ENCODE results near the gene ARID5A.

ARID5A gene

DNA sequence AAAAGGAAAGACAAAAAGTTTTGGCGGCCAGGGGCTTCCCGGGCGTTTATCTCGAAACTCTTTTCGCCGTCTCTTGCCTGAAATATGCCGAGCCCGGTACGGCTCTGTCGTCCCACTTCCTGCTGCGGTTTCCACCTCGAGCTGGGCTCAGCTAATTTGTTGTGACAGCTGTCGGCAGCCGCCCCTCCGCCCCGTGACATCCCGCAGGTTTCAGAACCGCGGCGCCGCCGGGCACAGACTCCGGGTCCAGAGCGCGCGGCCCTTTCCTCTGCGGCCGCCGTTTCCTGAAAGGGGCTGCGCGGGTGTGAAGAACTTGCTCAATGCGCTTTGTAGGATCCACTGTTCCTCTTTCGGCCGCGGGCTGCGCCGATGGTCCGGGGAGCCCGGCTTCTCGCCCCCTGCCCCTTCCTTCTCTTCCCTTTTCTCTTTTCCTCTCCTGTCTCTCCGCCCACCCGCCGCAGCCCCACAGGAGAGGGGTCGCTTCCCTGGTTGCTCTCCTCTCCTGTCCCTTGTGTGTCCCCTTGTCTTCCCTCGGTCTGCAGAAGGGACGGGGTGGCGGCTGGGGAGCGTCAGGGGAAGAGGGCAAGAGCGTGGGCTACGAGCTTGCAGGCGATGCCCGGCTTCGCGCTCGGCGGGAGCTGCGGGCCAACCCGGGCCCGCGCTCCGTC, 648 bp downstream of the ARID5A start:
- POLR2A ChIA-PET, result interaction anchor here (0.7 to 1.0 kb wide), 2 partner anchors 8 to 10 kb away, joined by 3 to 4 read pairs; no protein-coding TSS in a partner anchor
- TF ChIP-seq SUZ12 (IDR thresholded peaks at IDR 0.05) (no peak), L3MBTL2 (conservative IDR thresholded peaks at IDR 0.05) (peak; percentile 48)
- no peak for DNase-seq (ENCODE audit: extremely low spot score)
- CTCF ChIA-PET, result interaction anchor here (2.8 kb wide), 1 partner anchor 17 kb away, joined by 13 read pairs; no protein-coding TSS in a partner anchor

DNA sequence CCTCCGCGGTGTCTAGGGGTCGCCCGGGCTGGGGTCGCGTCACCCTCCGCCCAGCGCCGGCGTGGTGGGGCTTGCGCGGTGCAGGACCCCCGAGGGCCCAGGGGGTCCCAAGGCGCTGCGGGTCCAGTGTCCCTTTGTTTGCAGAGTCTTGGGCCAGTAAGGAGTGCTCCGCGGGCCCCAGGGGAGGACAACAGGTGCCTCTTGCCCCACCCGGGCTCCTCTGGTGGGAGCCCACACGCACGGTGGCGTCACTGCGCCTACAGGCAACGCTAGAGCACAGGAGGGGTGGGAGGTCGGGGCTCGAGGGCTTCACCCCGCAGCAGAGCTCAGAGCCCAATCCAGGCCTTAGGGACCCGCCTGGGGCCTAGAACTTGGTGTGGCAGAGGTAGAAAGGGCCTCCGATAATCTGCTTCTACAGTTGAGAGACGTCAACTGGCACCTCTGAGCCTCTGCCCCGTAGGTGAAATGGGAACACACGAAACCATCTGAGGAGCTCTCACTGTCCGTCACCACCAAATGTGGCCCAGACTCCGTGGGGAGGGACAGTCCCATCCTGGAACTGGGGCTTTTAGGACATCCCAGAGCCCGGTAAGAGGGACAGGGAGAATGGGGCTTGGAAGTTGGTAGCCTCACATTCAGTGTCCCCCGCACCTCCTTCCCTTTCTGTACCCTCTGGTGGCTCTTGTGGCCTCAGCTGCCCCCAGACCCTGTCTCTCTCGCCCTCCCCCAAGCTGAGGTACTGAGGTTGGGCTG, 1.4 kb downstream of the ARID5A start:
- ChIA-PET POLR2A (interaction anchor here (1.0 to 1.2 kb wide), 3 partner anchors 8 to 34 kb away, joined by 3 to 4 read pairs (median 3); no protein-coding TSS in a partner anchor), CTCF (interaction anchor here (2.8 kb wide), 1 partner anchor 17 kb away, joined by 13 read pairs; no protein-coding TSS in a partner anchor)
- TF ChIP-seq LEF1 (IDR thresholded peaks at IDR 0.05; ENCODE audit: borderline replicate concordance) (no peak), NFRKB (IDR thresholded peaks at IDR 0.05) (no peak), SP1 (IDR thresholded peaks at IDR 0.05) (no peak), FOXA1 (IDR thresholded peaks at IDR 0.05) (no peak), FOXK2 (IDR thresholded peaks at IDR 0.05) (no peak), ZNF384 (IDR thresholded peaks at IDR 0.05) (no peak)
- DNase-seq (ENCODE audit: extremely low spot score), result no peak

DNA sequence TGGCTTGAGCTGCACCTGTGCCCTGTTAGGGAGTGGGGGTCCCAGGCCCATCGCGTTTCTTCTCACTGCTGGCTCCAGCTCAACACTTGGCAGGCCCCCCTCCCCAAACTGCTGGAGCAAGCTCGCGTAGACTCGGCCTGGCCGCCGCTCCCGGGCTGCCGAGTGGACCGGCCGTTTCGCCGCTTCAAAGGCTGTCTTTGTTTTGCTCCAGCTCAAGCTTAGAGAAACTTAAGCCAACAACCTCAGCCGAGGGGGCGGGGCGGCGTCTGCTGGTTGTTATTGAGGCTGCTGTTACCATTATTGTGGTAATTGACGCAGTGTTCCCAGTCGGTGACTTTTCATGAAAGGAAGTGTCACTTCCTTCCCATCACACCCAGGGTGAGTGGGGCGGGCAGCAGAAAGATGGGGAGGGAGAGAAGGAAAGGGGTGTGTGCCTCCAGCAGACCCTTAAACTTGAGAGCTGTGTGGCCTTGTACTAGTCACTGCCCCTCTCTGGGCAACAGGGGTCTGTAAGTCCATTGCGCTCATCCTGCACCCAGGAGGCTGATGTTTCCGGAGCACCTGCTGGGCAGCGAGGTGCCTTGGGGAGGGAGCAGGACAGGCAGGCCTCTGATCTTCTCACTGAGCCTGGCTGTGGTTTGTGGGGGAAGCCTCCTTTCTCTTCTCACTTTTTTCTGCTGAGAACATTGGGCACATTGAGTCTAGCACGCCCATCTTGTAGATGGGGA, 2.1 kb downstream of the ARID5A start:
- CTCF ChIA-PET, result interaction anchor here (2.8 kb wide), 1 partner anchor 16 kb away, joined by 13 read pairs; no protein-coding TSS in a partner anchor
- no peak for DNase-seq (ENCODE audit: extremely low spot score)
- TF ChIP-seq SP1 (IDR thresholded peaks at IDR 0.05) (no peak), ZNF384 (IDR thresholded peaks at IDR 0.05) (no peak), L3MBTL2 (conservative IDR thresholded peaks at IDR 0.05) (no peak), FOXA1 (IDR thresholded peaks at IDR 0.05) (no peak), SUZ12 (IDR thresholded peaks at IDR 0.05) (no peak), CTBP1 (IDR thresholded peaks at IDR 0.05; ENCODE audit: borderline replicate concordance) (no peak), BHLHE40 (IDR thresholded peaks at IDR 0.05; ENCODE audit: borderline replicate concordance) (no peak), ELF4 (IDR thresholded peaks at IDR 0.05) (no peak), FOXM1 (IDR thresholded peaks at IDR 0.05; ENCODE audit: borderline replicate concordance) (no peak)
- POLR2A ChIA-PET, result interaction anchor here (1.0 to 1.2 kb wide), 3 partner anchors 9 to 35 kb away, joined by 3 to 4 read pairs (median 3); no protein-coding TSS in a partner anchor

DNA sequence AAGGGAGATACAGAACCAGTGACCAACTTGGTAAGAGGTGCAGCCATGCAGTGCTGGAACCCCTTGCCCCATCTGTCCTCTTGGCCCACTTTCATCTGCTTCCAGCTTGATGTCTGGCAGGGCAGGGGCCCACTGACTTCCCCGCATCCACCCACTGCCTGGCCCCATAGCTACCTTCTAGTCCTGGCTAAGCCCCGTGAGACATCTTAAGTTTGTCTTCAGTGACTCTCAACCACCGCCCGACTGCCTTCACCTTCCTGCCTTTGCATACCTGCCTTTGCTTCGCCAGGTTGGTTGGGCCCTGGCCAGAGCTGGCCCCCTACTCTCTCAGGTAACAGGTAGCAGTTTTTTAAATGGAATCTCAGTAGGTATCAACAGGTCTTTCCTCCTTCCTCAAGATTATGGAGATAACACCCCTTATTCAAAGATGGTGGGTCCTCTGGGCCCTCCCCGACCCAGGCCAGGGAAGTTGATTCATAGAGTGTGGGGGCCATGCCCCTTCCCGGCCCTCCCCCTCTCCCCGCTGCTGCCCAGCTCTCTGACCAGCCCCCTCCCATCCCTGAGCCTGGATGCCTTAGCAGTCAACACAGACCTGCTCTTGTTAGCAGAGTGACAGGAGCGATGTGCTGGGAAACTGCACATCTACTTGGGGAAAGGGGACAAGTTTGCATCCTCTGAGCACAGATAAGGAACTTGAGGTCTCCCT, 2.8 kb downstream of the ARID5A start:
- no peak for DNase-seq (ENCODE audit: extremely low spot score)

DNA sequence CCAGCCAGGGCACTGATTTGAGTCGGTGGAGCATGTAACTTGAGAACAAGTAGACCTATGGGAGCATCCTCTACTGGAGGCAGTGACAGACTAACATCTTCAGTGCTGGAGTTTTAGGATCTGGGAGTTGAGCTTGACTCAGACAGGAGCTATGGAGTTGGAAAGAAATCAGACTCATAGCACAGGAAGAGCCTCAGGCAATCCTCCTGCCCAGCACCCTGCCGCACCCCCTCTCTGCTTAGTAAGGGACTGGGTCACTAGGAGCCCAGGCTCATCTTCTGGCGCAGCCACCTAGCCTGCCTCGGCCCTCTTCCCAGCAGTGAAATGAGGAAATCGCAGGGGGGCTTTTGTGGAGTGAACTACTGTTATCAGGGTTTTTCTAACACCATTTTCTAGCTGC, 3.6 kb downstream of the ARID5A start:
- ChIA-PET POLR2A (interaction anchor here (1.7 kb wide), 1 partner anchor 9 kb away, joined by 7 read pairs; no protein-coding TSS in a partner anchor), CTCF (interaction anchor here (1.0 kb wide), 1 partner anchor 54 kb away, joined by 3 read pairs; no protein-coding TSS in a partner anchor)
- TF ChIP-seq FOXK2 (IDR thresholded peaks at IDR 0.05), result no peak
- TF ChIP-seq ZNF384 (IDR thresholded peaks at IDR 0.05), result no peak
- no peak for TF ChIP-seq ARNT (IDR thresholded peaks at IDR 0.05)
- DNase-seq (ENCODE audit: extremely low spot score), result no peak

More for the DNA sequence above, 2.8 kb downstream of the ARID5A start:
- POLR2A ChIA-PET, result interaction anchor here (1.7 kb wide), 1 partner anchor 8 kb away, joined by 7 read pairs; no protein-coding TSS in a partner anchor
- TF ChIP-seq TARDBP (IDR thresholded peaks at IDR 0.05), result no peak
- TF ChIP-seq ARNT (IDR thresholded peaks at IDR 0.05), result no peak
- TF ChIP-seq SUZ12 (IDR thresholded peaks at IDR 0.05), result no peak
- no peak for TF ChIP-seq FOXM1 (IDR thresholded peaks at IDR 0.05; ENCODE audit: borderline replicate concordance)
- CTCF ChIA-PET, result interaction anchor here (1.0 to 2.8 kb wide), 2 partner anchors 15 to 55 kb away, joined by 3 to 13 read pairs; no protein-coding TSS in a partner anchor

DNA sequence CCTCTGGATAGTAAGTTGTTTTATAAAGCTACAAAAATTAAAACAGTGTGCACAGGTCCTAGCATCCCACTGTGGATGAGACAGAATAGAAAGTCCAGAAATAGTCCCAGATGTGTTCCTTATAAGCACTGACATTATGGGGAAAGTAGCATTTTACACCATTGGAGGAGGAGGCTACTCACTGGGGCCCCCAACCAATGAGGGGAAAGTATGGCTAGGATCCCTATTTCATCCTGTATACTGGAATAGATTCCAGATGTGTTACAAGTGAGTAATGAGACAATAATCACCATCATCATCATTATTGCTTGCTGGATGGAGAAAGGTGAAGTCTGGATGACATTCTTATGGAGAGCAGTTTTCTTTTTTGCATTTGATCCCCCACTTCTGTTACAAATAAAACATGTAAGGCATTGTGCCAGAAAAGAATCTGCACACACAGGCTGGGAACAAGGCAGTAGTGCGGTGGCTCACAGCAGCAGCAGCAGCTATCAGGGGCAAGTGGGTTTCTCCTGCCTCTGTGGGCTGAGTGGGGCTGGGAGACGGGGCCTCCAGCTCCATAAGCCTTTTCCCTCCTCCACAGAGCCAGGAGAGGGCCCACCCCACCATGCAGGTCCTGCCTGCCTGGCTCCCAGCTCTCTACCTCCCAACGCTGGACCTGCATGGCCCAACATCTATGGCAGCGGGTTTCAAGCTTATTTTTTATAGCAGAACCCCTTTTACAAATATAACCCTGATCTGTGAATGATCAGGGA, 5.0 kb downstream of the ARID5A start:
- POLR2A ChIA-PET, result interaction anchor here (0.5 to 1.7 kb wide), 3 partner anchors 10 to 12 kb away, joined by 3 to 7 read pairs (median 3); no protein-coding TSS in a partner anchor
- CTCF ChIA-PET, result no interaction called here
- no peak for DNase-seq (ENCODE audit: extremely low spot score)
- TF ChIP-seq SP1 (IDR thresholded peaks at IDR 0.05) (no peak), ARNT (IDR thresholded peaks at IDR 0.05) (no peak), LEF1 (IDR thresholded peaks at IDR 0.05; ENCODE audit: borderline replicate concordance) (no peak), SUZ12 (IDR thresholded peaks at IDR 0.05) (no peak), NFRKB (IDR thresholded peaks at IDR 0.05) (no peak)

DNA sequence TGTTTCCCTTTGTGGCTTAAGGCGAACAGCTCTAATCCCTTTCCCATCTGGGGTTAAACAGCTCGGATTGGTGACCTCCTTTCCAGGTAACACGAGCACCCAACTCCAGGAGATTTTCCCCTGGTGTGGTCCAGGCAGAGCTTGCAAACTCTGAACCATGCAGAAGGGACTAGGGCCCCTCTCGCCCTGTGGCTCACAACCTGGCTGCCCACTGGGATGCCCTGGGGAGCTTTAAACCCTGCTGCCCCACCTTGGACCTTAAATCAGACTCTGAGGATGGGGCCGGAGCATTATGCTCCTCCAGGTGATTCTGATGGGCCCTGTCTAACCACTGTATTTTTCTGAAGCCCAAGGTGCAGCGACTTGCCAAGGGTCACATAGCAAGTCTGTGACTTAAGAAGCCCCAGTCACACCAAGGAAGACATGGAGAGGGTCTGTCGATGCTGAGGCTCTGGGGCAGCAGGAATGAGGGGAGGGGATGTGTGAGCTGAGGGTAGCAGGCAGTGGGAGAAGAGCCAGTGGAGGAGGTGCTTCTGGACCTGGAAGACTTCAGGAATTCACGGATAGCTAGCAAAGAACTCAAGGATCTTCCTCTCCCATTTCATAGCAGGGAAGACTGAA, 5.9 kb downstream of the ARID5A start:
- DNase-seq (ENCODE audit: extremely low spot score), result no peak
- TF ChIP-seq TARDBP (IDR thresholded peaks at IDR 0.05) (no peak), ELF4 (IDR thresholded peaks at IDR 0.05) (no peak), CTBP1 (IDR thresholded peaks at IDR 0.05; ENCODE audit: borderline replicate concordance) (no peak), L3MBTL2 (conservative IDR thresholded peaks at IDR 0.05) (no peak), BHLHE40 (IDR thresholded peaks at IDR 0.05; ENCODE audit: borderline replicate concordance) (no peak), NFRKB (IDR thresholded peaks at IDR 0.05) (no peak), SP1 (IDR thresholded peaks at IDR 0.05) (no peak), SUZ12 (IDR thresholded peaks at IDR 0.05) (no peak), ARNT (IDR thresholded peaks at IDR 0.05) (no peak), ZNF384 (IDR thresholded peaks at IDR 0.05) (no peak), FOXA1 (IDR thresholded peaks at IDR 0.05) (no peak)
- TF ChIP-seq, protein P1, sequence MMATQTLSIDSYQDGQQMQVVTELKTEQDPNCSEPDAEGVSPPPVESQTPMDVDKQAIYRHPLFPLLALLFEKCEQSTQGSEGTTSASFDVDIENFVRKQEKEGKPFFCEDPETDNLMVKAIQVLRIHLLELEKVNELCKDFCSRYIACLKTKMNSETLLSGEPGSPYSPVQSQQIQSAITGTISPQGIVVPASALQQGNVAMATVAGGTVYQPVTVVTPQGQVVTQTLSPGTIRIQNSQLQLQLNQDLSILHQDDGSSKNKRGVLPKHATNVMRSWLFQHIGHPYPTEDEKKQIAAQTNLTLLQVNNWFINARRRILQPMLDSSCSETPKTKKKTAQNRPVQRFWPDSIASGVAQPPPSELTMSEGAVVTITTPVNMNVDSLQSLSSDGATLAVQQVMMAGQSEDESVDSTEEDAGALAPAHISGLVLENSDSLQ (IDR thresholded peaks at IDR 0.05), result no peak
- ChIA-PET POLR2A (interaction anchor here (0.8 kb wide), 1 partner anchor 10 kb away, joined by 3 read pairs; no protein-coding TSS in a partner anchor), CTCF (no interaction called here)

Measured in HEK293T (cell line).